ENCODE results near the gene ADARB2.

DNA sequence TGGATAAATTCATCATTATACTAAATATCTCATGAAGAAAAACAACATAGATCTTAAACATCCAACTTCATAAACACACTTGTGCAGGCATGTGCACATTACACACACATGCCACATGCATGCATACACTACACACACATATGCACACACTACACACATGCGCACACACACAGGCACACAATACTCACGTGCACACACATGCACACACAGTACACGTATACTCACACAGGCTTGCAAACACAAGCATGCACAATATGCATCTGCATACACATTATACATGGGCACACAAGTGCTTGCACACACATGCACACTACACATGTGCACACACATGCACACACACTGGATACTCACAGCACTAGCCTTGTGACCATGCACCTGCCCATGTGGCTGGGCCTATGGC lies 105.2 kb downstream of the ADARB2 start:
- TF ChIP-seq, protein P1, sequence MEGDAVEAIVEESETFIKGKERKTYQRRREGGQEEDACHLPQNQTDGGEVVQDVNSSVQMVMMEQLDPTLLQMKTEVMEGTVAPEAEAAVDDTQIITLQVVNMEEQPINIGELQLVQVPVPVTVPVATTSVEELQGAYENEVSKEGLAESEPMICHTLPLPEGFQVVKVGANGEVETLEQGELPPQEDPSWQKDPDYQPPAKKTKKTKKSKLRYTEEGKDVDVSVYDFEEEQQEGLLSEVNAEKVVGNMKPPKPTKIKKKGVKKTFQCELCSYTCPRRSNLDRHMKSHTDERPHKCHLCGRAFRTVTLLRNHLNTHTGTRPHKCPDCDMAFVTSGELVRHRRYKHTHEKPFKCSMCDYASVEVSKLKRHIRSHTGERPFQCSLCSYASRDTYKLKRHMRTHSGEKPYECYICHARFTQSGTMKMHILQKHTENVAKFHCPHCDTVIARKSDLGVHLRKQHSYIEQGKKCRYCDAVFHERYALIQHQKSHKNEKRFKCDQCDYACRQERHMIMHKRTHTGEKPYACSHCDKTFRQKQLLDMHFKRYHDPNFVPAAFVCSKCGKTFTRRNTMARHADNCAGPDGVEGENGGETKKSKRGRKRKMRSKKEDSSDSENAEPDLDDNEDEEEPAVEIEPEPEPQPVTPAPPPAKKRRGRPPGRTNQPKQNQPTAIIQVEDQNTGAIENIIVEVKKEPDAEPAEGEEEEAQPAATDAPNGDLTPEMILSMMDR (IDR thresholded peaks at IDR 0.05) = no peak
- TF ChIP-seq POLR2A (IDR thresholded peaks at IDR 0.05) = no peak

Data from Peyer's patch (tissue), 4 donors.